ENCODE data around the gene CATSPER4. TPM values are rescaled to one million over a fixed set of nuclear protein-coding genes. Genes with fewer than 3 reads are reported as not detected.

The CATSPER4 gene
- total and polyA plus RNA-seq, 2 of the 8 experiments (the other 6 are each of a cell fraction or from before 2014, with no cell fraction given), result 0.65 to 0.83 TPM

DNA sequence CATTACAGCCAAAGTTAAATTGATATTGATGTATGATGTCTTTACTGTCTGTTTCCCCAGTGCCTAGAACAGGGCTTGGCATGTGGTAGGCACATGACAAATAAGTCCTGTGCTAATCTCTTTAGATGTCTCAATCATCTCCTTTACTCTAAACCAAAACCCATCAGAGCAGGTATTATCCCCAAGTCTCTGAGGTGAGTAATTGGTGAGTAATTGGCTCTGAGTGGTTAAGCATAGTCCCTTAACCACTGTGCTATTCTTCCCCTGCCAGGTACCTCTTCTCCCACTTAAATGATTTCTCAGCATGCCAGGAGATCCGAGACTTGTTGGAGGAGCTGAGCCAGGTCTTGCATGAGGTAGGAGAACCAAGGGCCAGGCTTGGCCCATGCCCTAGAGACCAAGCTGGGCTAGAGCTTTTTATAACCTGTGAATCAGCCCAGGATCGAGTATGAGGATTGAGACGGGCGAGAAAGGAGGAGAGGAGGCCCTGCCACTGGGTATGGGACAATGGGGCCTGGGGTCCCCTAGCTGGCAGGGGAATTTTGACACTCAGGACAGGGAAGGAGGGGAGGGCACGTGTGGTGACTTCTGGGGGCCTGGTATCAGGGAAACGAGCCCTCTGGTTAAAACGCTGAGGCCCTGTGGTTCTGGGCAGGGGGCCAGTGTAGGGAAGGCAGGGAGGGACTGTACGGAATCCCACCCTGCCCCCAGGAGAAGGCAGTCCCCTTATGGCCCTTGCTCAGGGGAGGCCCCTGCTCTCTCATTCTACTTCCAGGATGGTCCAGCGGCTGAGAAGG, 8.6 kb upstream of the CATSPER4 start:
- Histone ChIP-seq H2BK12ac (ENCODE audit: low read depth, low read length) (no peak overlapping the region), H3K56ac (replicated peaks; ENCODE audit: insufficient read length, low read depth, low read length) (no peak overlapping the region), H3K27ac (ENCODE audit: low read depth, low read length) (no peak overlapping the region), H3K4me1 (replicated peaks in 1 of 4; ENCODE audit: control insufficient read depth in 3 of 4, insufficient read depth in 4 of 4, low read length in 3 of 4) (peaks cover 0 to 2% (median 0%) of the 10 kb centered on the region in 4 experiments; a peak in 4 of 7 replicates), H3K79me2 (ENCODE audit: control insufficient read depth in 1 of 2, insufficient read depth in 2 of 2, low read length in 2 of 2) (no peaks in the 10 kb centered on the region), H3K23me2 (ENCODE audit: low read depth, low read length) (peaks cover 2% of the 10 kb centered on the region; the same call in 1 of the 2 replicates), H2AFZ (ENCODE audit: low read length) (no peak overlapping the region), H3K4me2 (ENCODE audit: insufficient read depth in 1 of 2, low read depth in 2 of 2, low read length in 2 of 2) (no peak overlapping the region), H3K79me1 (ENCODE audit: low read depth, low read length) (no peaks in the 10 kb centered on the region; the same call in 1 of the 2 replicates), H3K9ac (replicated peaks in 1 of 4; ENCODE audit: extremely low read depth in 1 of 4, low read depth in 3 of 4, low read length in 3 of 4) (no peak overlapping the region), H3K4me3 (ENCODE audit: extremely low read depth in 1 of 4, insufficient read depth in 2 of 4, low read depth in 3 of 4, low read length in 4 of 4) (no peak overlapping the region), H4K8ac (ENCODE audit: extremely low read depth, insufficient read depth, low read length) (no peak overlapping the region), H4K5ac (ENCODE audit: insufficient read length, low read depth, low read length) (no peak overlapping the region), H3K9me3 (ENCODE audit: insufficient read depth in 2 of 2, low read depth in 1 of 2, low read length in 1 of 2) (no peaks in the 10 kb centered on the region), H3K23ac (ENCODE audit: insufficient read length) (no peak overlapping the region), H3K27me3 (replicated peaks in 1 of 4; ENCODE audit: control insufficient read depth in 3 of 4, extremely low read depth in 1 of 4, insufficient read depth in 3 of 4, low read length in 3 of 4) (no peaks in the 10 kb centered on the region), H3K18ac (ENCODE audit: extremely low read depth, low read length) (no peak overlapping the region), H4K91ac (replicated peaks; ENCODE audit: insufficient read length, low read length) (no peak overlapping the region), H2AK5ac (ENCODE audit: low read depth, low read length) (no peak overlapping the region), H3K4ac (replicated peaks; ENCODE audit: insufficient read length, low read depth, low read length) (no peak overlapping the region), H3K14ac (ENCODE audit: insufficient read length) (no peak overlapping the region), H2BK15ac (ENCODE audit: low read length) (no peak overlapping the region), H2BK5ac (ENCODE audit: low read depth, low read length) (no peak overlapping the region), H4K20me1 (replicated peaks in 1 of 2; ENCODE audit: control insufficient read depth in 1 of 2, insufficient read depth in 2 of 2, low read length in 2 of 2) (peaks cover 0 to 2% of the 10 kb centered on the region in 2 experiments), H2BK20ac (ENCODE audit: low read length) (no peak overlapping the region), H3K36me3 (ENCODE audit: control insufficient read depth in 2 of 4, insufficient read depth in 4 of 4, low read length in 3 of 4) (peaks cover 0 to 4% (median 3%) of the 10 kb centered on the region in 4 experiments; a peak in 4 of 8 replicates), H2BK120ac (replicated peaks; ENCODE audit: low read depth, low read length) (no peak overlapping the region)
- WGBS, 2 experiments (ENCODE audit: extremely low coverage in 1 of 2, insufficient coverage in 1 of 2, insufficient read length in 1 of 2, insufficient replicate concordance in 2 of 2, low coverage in 1 of 2, low lambda C conversion rate in 2 of 2, missing lambda C conversion rate in 1 of 2), result 85% methylated on average over 9 of the region's 9 CpGs; no CpG with 5 or more reads in 1 of the 2 experiments
- no peak for DNase-seq (ENCODE audit: low read depth in 1 of 2, low spot score in 2 of 2)
- no peak for FAIRE-seq
- CTCF ChIA-PET (ENCODE audit: partially characterized antibody), result interaction anchor here (12.6 to 16.2 kb wide), 2 partner anchors 4 to 8 kb away, joined by 159 read pairs; partner anchors contain the start of genes C1orf232, CATSPER4, CNKSR1 and ZNF593
- POLR2A ChIA-PET (ENCODE audit: partially characterized antibody), result interaction anchor here (0.7 to 1.3 kb wide), 3 partner anchors 9 to 94 kb away, joined by 3 to 4 read pairs (median 3); partner anchors contain the start of genes CATSPER4 and ZNF593
- TF ChIP-seq CREB1 (IDR thresholded peaks at IDR 0.05), result no peak
- no peak for TF ChIP-seq RNF2 (IDR thresholded peaks at IDR 0.05; ENCODE audit: borderline replicate concordance, low read depth, low read length, missing control alignments, poor library complexity, severe bottlenecking)
- no peak for TF ChIP-seq TAF1 (IDR thresholded peaks at IDR 0.05; ENCODE audit: low read depth, low read length)
- no peak for TF ChIP-seq FOSL1 (IDR thresholded peaks at IDR 0.05; ENCODE audit: insufficient read depth, low read depth, low read length)
- no peak for TF ChIP-seq BCL11A (IDR thresholded peaks at IDR 0.05; ENCODE audit: low read depth in 2 of 2, low read length in 2 of 2)
- TF ChIP-seq, protein P1, sequence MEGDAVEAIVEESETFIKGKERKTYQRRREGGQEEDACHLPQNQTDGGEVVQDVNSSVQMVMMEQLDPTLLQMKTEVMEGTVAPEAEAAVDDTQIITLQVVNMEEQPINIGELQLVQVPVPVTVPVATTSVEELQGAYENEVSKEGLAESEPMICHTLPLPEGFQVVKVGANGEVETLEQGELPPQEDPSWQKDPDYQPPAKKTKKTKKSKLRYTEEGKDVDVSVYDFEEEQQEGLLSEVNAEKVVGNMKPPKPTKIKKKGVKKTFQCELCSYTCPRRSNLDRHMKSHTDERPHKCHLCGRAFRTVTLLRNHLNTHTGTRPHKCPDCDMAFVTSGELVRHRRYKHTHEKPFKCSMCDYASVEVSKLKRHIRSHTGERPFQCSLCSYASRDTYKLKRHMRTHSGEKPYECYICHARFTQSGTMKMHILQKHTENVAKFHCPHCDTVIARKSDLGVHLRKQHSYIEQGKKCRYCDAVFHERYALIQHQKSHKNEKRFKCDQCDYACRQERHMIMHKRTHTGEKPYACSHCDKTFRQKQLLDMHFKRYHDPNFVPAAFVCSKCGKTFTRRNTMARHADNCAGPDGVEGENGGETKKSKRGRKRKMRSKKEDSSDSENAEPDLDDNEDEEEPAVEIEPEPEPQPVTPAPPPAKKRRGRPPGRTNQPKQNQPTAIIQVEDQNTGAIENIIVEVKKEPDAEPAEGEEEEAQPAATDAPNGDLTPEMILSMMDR (IDR thresholded peaks at IDR 0.05; ENCODE audit: control extremely low read depth in 1 of 3, insufficient read depth in 1 of 3, low read depth in 1 of 3, low read length in 3 of 3), result no peak
- TF ChIP-seq YY1 (IDR thresholded peaks at IDR 0.05; ENCODE audit: low read depth, low read length), result no peak
- no peak for TF ChIP-seq TBP (IDR thresholded peaks at IDR 0.05; ENCODE audit: low read depth, low read length)
- no peak for TF ChIP-seq SP2 (IDR thresholded peaks at IDR 0.05; ENCODE audit: low read length)

All from H1 (cell line).